ENCODE data around the gene PAPPA.

GRCh38 chr9:116378873-116379272, 225.3 kb downstream of the PAPPA start:
- TF ChIP-seq POLR2AphosphoS5 (IDR thresholded peaks at IDR 0.05; ENCODE audit: low read depth, low read length) (no peak), CTCF (IDR thresholded peaks at IDR 0.05) (no peak), TAF1 (IDR thresholded peaks at IDR 0.05; ENCODE audit: borderline replicate concordance, low read depth, low read length) (no peak), SIN3A (IDR thresholded peaks at IDR 0.05; ENCODE audit: borderline replicate concordance, low read depth, low read length) (no peak), MXI1 (IDR thresholded peaks at IDR 0.05; ENCODE audit: low read depth, low read length) (no peak), SMC3 (IDR thresholded peaks at IDR 0.05; ENCODE audit: low read depth, low read length) (no peak), RFX5 (IDR thresholded peaks at IDR 0.05; ENCODE audit: low read length) (no peak), TCF12 (IDR thresholded peaks at IDR 0.05) (no peak), YY1 (IDR thresholded peaks at IDR 0.05; ENCODE audit: low read depth) (no peak)
- TF ChIP-seq, protein P1, sequence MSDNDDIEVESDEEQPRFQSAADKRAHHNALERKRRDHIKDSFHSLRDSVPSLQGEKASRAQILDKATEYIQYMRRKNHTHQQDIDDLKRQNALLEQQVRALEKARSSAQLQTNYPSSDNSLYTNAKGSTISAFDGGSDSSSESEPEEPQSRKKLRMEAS (IDR thresholded peaks at IDR 0.05; ENCODE audit: low read depth): no peak
